ENCODE results near the gene FARS2. TPM values are rescaled to one million over a fixed set of nuclear protein-coding genes. Genes with fewer than 3 reads are reported as not detected.

The FARS2 gene
- total and polyA plus RNA-seq, 2 experiments from 2014 or later = 9.9 to 15.4 TPM

DNA sequence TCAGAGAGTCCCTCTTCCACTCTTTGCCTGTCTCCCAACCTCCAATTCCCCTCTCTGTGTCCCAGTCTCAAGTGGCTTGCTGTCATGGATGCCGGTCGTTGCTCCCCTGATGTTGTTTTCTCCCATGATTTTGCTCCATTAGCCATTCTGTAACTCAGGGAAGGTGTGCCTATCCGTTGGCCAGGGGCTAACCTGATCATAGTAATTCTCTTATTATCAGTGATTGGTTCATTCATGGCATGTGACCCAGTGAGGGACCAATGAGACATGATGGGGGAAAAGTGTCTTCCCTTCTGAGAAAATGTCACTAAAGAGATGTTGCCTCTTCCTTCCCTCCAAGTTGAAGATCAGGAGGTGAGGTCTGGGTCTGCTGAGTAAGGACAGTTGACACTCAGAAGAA lies 214.5 kb downstream of the FARS2 start:
- Histone ChIP-seq H3K9me2 (replicated peaks; ENCODE audit: insufficient read depth) (no peaks in the 10 kb centered on the region), H2AFZ (no peak overlapping the region), H3K27ac (no peak overlapping the region), H3K36me3 (replicated peaks; ENCODE audit: insufficient read depth, low read depth) (no peaks in the 10 kb centered on the region), H3K4me1 (ENCODE audit: insufficient read depth) (no peaks in the 10 kb centered on the region), H3K27me3 (no peaks in the 10 kb centered on the region), H3K9me3 (ENCODE audit: low read depth) (no peaks in the 10 kb centered on the region), H3K4me2 (no peak overlapping the region), H4K20me1 (ENCODE audit: insufficient read depth, poor library complexity, severe bottlenecking) (no peaks in the 10 kb centered on the region), H3K79me2 (no peaks in the 10 kb centered on the region), H3K4me3 (no peak overlapping the region)
- 92% methylated on average over 3 of the region's 3 CpGs for WGBS (ENCODE audit: low lambda C conversion rate, missing lambda C conversion rate)
- TF ChIP-seq EZH2phosphoT487 (IDR thresholded peaks at IDR 0.05; ENCODE audit: low read depth, severe bottlenecking, unreplicated experiment) (no peak), EZH2 (IDR thresholded peaks at IDR 0.05; ENCODE audit: borderline replicate concordance) (no peak)
- TF ChIP-seq, protein P1, sequence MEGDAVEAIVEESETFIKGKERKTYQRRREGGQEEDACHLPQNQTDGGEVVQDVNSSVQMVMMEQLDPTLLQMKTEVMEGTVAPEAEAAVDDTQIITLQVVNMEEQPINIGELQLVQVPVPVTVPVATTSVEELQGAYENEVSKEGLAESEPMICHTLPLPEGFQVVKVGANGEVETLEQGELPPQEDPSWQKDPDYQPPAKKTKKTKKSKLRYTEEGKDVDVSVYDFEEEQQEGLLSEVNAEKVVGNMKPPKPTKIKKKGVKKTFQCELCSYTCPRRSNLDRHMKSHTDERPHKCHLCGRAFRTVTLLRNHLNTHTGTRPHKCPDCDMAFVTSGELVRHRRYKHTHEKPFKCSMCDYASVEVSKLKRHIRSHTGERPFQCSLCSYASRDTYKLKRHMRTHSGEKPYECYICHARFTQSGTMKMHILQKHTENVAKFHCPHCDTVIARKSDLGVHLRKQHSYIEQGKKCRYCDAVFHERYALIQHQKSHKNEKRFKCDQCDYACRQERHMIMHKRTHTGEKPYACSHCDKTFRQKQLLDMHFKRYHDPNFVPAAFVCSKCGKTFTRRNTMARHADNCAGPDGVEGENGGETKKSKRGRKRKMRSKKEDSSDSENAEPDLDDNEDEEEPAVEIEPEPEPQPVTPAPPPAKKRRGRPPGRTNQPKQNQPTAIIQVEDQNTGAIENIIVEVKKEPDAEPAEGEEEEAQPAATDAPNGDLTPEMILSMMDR (IDR thresholded peaks at IDR 0.05; ENCODE audit: poor library complexity) = no peak
- no peak for DNase-seq (ENCODE audit: low spot score)

DNA sequence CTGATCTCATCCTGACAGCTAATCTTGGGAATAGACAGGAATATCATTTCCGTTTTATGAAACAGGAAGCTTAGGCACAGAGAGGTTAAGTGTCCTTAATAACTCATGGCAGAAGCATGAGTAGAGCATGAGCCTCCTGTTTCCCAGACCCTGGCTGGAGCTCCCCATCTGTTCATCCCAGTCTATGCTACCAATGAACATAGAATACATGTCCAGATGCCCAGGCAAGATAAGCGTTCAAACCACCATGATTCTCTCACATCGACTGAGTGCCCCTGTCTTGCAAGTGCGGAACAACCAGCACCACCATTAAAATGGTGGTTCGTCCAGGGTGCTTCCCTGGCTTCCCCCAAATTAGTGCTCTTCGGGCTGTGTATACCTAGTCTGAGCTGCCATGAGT lies 217.1 kb downstream of the FARS2 start:
- Histone ChIP-seq H3K4me3 (no peak overlapping the region), H3K4me1 (ENCODE audit: insufficient read depth) (no peaks in the 10 kb centered on the region), H2AFZ (no peak overlapping the region), H3K79me2 (no peaks in the 10 kb centered on the region), H4K20me1 (ENCODE audit: insufficient read depth, poor library complexity, severe bottlenecking) (no peaks in the 10 kb centered on the region), H3K9me2 (replicated peaks; ENCODE audit: insufficient read depth) (no peaks in the 10 kb centered on the region), H3K9me3 (ENCODE audit: low read depth) (no peaks in the 10 kb centered on the region), H3K27me3 (no peaks in the 10 kb centered on the region), H3K4me2 (no peak overlapping the region), H3K27ac (no peak overlapping the region), H3K36me3 (replicated peaks; ENCODE audit: insufficient read depth, low read depth) (no peaks in the 10 kb centered on the region)
- no peak for DNase-seq (ENCODE audit: low spot score)
- WGBS (ENCODE audit: low lambda C conversion rate, missing lambda C conversion rate) = 92% methylated on average over 6 of the region's 6 CpGs
- TF ChIP-seq EZH2 (IDR thresholded peaks at IDR 0.05; ENCODE audit: borderline replicate concordance) (no peak), EZH2phosphoT487 (IDR thresholded peaks at IDR 0.05; ENCODE audit: low read depth, severe bottlenecking, unreplicated experiment) (no peak)
- TF ChIP-seq, protein P1 (IDR thresholded peaks at IDR 0.05; ENCODE audit: poor library complexity) = no peak

DNA sequence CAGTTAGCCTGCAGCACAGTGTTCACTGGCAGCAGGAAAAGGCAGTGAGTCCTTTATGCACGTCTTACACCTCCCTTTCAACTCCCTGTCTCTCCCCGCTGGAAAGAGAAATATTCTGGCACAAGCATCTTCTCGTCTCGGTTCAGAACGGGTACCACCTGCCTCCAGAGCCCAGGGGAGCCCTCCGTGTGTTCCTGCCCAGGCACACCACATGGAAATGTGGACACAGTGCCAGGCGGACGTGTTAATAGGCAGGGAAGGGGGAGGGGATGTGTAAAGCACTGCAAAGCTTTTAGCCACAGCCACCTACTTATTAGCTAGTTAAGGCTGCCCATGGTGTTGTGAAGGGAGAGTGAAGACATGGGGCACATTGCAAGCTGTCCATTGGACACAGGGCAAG lies 219.7 kb downstream of the FARS2 start:
- DNase-seq (ENCODE audit: low spot score) = no peak
- Histone ChIP-seq H3K9me2 (replicated peaks; ENCODE audit: insufficient read depth) (no peaks in the 10 kb centered on the region), H4K20me1 (ENCODE audit: insufficient read depth, poor library complexity, severe bottlenecking) (no peaks in the 10 kb centered on the region), H3K4me3 (no peak overlapping the region), H3K36me3 (replicated peaks; ENCODE audit: insufficient read depth, low read depth) (no peaks in the 10 kb centered on the region), H3K9me3 (ENCODE audit: low read depth) (no peaks in the 10 kb centered on the region), H3K4me1 (ENCODE audit: insufficient read depth) (no peaks in the 10 kb centered on the region), H2AFZ (no peak overlapping the region), H3K79me2 (no peaks in the 10 kb centered on the region), H3K4me2 (no peak overlapping the region), H3K27ac (no peak overlapping the region), H3K27me3 (no peaks in the 10 kb centered on the region)
- no peak for TF ChIP-seq EZH2 (IDR thresholded peaks at IDR 0.05; ENCODE audit: borderline replicate concordance)
- TF ChIP-seq, protein P1 (IDR thresholded peaks at IDR 0.05; ENCODE audit: poor library complexity) = no peak
- 66% methylated on average over 8 of the region's 8 CpGs for WGBS (ENCODE audit: low lambda C conversion rate, missing lambda C conversion rate)

DNA sequence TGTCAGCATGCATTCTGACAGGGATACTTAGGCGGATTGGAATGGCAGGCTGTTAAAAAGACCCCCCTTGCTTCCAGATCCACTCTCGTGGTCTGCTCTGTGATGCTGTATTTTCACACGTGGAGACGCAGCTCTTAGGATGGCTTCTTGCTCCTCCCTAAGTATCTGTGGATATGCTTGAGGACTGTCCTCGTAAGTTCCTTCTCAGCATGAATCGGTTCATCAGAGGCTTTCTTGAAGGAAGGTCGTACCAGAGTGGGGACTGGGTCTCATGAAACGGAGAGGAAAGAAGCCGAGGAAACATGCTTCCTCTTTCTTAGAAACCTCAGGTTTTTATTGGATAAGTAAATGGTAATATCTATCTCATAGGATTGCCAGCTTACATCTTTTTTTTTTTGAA lies 220.4 kb downstream of the FARS2 start:
- no peaks in the 10 kb centered on the region for H3K9me3 ChIP-seq (ENCODE audit: low read depth)
- H3K27me3 ChIP-seq = no peaks in the 10 kb centered on the region
- no peaks in the 10 kb centered on the region for H3K4me1 ChIP-seq (ENCODE audit: insufficient read depth)
- no peaks in the 10 kb centered on the region for H3K36me3 ChIP-seq (replicated peaks; ENCODE audit: insufficient read depth, low read depth)
- no peak overlapping the region for H3K27ac ChIP-seq
- no peak overlapping the region for H2AFZ ChIP-seq
- H3K9me2 ChIP-seq (replicated peaks; ENCODE audit: insufficient read depth) = no peaks in the 10 kb centered on the region
- H4K20me1 ChIP-seq (ENCODE audit: insufficient read depth, poor library complexity, severe bottlenecking) = no peaks in the 10 kb centered on the region
- H3K4me2 ChIP-seq = no peak overlapping the region
- TF ChIP-seq EZH2 (IDR thresholded peaks at IDR 0.05; ENCODE audit: borderline replicate concordance) = no peak
- TF ChIP-seq EZH2phosphoT487 (IDR thresholded peaks at IDR 0.05; ENCODE audit: low read depth, severe bottlenecking, unreplicated experiment) = no peak
- TF ChIP-seq, protein P1 (IDR thresholded peaks at IDR 0.05; ENCODE audit: poor library complexity) = no peak
- no peaks in the 10 kb centered on the region for H3K79me2 ChIP-seq
- no peak for DNase-seq (ENCODE audit: low spot score)
- H3K4me3 ChIP-seq = no peak overlapping the region
- WGBS (ENCODE audit: low lambda C conversion rate, missing lambda C conversion rate) = 90% methylated on average over 9 of the region's 9 CpGs

Measured in hepatocyte (in vitro differentiated cells).